K562 (cell line): ENCODE results near the gene SLC37A3. TPM values are rescaled to one million over a fixed set of nuclear protein-coding genes. Genes with fewer than 3 reads are reported as not detected.

ENCODE experiments used
- BACH1 ChIP-seq: fragments of 200-800 bp; sonication (Bioruptor generic); IDR thresholded peaks from 2 replicates; pipeline ENCODE4 v1.6.1; 2016; ENCODE audit warnings: missing genetic modification characterization, missing compliant biosample characterization
- BCL6 ChIP-seq: fragments of 250-450 bp; sonication (Bioruptor Pico); IDR thresholded peaks from 2 replicates; pipeline ENCODE4 v1.4.0; 2020
- CBX3 ChIP-seq, 2 experiments: IDR thresholded peaks; 1 replicate in 1 of 2; 2 replicates in 1 of 2; pipeline ENCODE4 v1.6.1; 2012; ENCODE audit warnings: inconsistent platforms in 2 of 2, low read length in 2 of 2, borderline replicate concordance in 1 of 2, control low read depth in 1 of 2
- CREB3L1 ChIP-seq: fragments of 450-650 bp; IDR thresholded peaks from 2 replicates; pipeline ENCODE4 v1.6.1; 2014; ENCODE audit warnings: low read depth, mild to moderate bottlenecking, moderate library complexity, borderline replicate concordance
- ELK3 ChIP-seq: fragments of 450-650 bp; formaldehyde crosslinking; IDR thresholded peaks from 2 replicates; pipeline ENCODE4 v1.4.0; 2020; ENCODE audit warnings: mild to moderate bottlenecking
- ERF ChIP-seq: fragments of 450-650 bp; formaldehyde crosslinking; IDR thresholded peaks from 2 replicates; pipeline ENCODE4 v1.4.0; 2020; ENCODE audit warnings: mild to moderate bottlenecking, mixed read lengths
- HNRNPK ChIP-seq: fragments of 200-400 bp; formaldehyde crosslinking; IDR thresholded peaks from one replicate; pipeline ENCODE4 v1.6.1; 2018; ENCODE audit warnings: mild to moderate bottlenecking, low read depth, low read length; ENCODE audit not compliant: poor library complexity, severe bottlenecking
- KAT7 ChIP-seq: sonication (generic); formaldehyde crosslinking; IDR thresholded peaks from 2 replicates; pipeline ENCODE4 v1.8.0; 2022; ENCODE audit warnings: missing genetic modification reagents, mild to moderate bottlenecking, borderline replicate concordance
- NCOA4 ChIP-seq: fragments of 450-650 bp; IDR thresholded peaks from 2 replicates; pipeline ENCODE4 v1.6.1; 2018; ENCODE audit warnings: mild to moderate bottlenecking; ENCODE audit not compliant: partially characterized antibody
- NCOR1 ChIP-seq: fragments of 450-650 bp; IDR thresholded peaks from 2 replicates; pipeline ENCODE4 v1.6.1; 2016; ENCODE audit warnings: mild to moderate bottlenecking, moderate library complexity
- PREB ChIP-seq: sonication (generic); formaldehyde crosslinking; IDR thresholded peaks from 2 replicates; pipeline ENCODE4 v1.8.1; 2023; ENCODE audit warnings: mild to moderate bottlenecking, missing genetic modification reagents
- RAD51 ChIP-seq: fragments of 450-650 bp; IDR thresholded peaks from 2 replicates; pipeline ENCODE4 v1.7.1; 2016; ENCODE audit warnings: low read depth, mild to moderate bottlenecking, borderline replicate concordance
- RCOR1 ChIP-seq, 2 experiments: IDR thresholded peaks; 2 replicates each; pipeline ENCODE4 v1.6.1; 2012; ENCODE audit warnings: low read depth in 2 of 2, low read length in 2 of 2, borderline replicate concordance in 1 of 2, improper control_type of control experiment in 1 of 2
- SFPQ ChIP-seq: fragments of 200-400 bp; formaldehyde crosslinking; IDR thresholded peaks from 2 replicates; pipeline ENCODE4 v1.6.1; 2017; ENCODE audit warnings: mild to moderate bottlenecking, low read depth, low read length, moderate library complexity
- TAL1 ChIP-seq: fragments of 450-650 bp; IDR thresholded peaks from 2 replicates; pipeline ENCODE4 v1.6.1; 2016; ENCODE audit warnings: mild to moderate bottlenecking
- TCF7 ChIP-seq: sonication (generic); IDR thresholded peaks from 2 replicates; pipeline ENCODE4 v1.6.1; 2016; ENCODE audit warnings: antibody characterized with exemption, borderline replicate concordance
- TRIM28 ChIP-seq: fragments of 450-650 bp; IDR thresholded peaks from 2 replicates; pipeline ENCODE4 v1.6.1; 2017
- ZNF449 ChIP-seq: fragments of 250-450 bp; sonication (Bioruptor Pico); IDR thresholded peaks from 2 replicates; pipeline ENCODE4 v1.8.0; 2022; ENCODE audit warnings: moderate library complexity, mild to moderate bottlenecking, inconsistent platforms
- ZNF717 ChIP-seq: fragments of 250-450 bp; sonication (Bioruptor Pico); IDR thresholded peaks from 2 replicates; pipeline ENCODE4 v1.5.0; 2021
- ZSCAN32 ChIP-seq: fragments of 450-650 bp; formaldehyde crosslinking; IDR thresholded peaks from 2 replicates; pipeline ENCODE4 v1.4.0; 2020; ENCODE audit warnings: mild to moderate bottlenecking, moderate library complexity
- polyA plus RNA-seq, 8 experiments: library from polyadenylated mRNA; depleted of rRNA in 4 of 8; stranded (reverse) in 5 of 8; unstranded in 3 of 8; fragments of >200 nt; fragmentation: Nextera tagmentation in 2 of 8; fragmentation: Illumina TruSeq in 1 of 8; extraction: Ambion mirVana in 2 of 8; extraction: Trizol in 1 of 8; gene quantifications; 2 replicates each; pipeline versions ENCODE4 v1.2.1 to v1.2.3, GENCODE V29; 2011 to 2014; ENCODE audit warnings: inconsistent platforms in 1 of 8, missing spikeins in 1 of 8
- total RNA-seq, 7 experiments: library from RNA; depleted of rRNA in 6 of 7; stranded (reverse); fragments of >200 nt in 6 of 7; fragmentation: Illumina TruSeq in 2 of 7; extraction: Trizol in 2 of 7; gene quantifications; 2 replicates each; pipeline versions ENCODE4 v1.2.1 to v1.2.3, GENCODE V29; 2011 to 2021; ENCODE audit warnings: low replicate concordance in 1 of 7

SLC37A3 gene
- total and polyA plus RNA-seq, 9 of the 15 experiments (the other 6 are each of a cell fraction or from before 2014, with no cell fraction given): 11.7 to 59.1 (median 26.8) TPM

GRCh38 chr7:140397784-140398750, at the start of gene SLC37A3 (continued):
- TF ChIP-seq HNRNPK (peak; percentile 58), RAD51 (peak; percentile 97), KAT7 (CRISPR knock-in tag) (peak; percentile 97), ELK3 (CRISPR knock-in tag) (no peak), SFPQ (no peak), TRIM28 (no peak), TCF7 (no peak; the same call in 1 of the 2 replicates), RCOR1 (IDR thresholded peaks at IDR 0.05; ENCODE audit: borderline replicate concordance in 1 of 2, low read depth in 2 of 2, low read length in 2 of 2) (peak in 1 of 2 experiments; percentile 75; a peak in 2 of 4 replicates), PREB (CRISPR knock-in tag) (no peak), BCL6 (CRISPR knock-in tag) (no peak), ERF (no peak), BACH1 (tag) (no peak), NCOR1 (no peak; the same call in 1 of the 2 replicates), TAL1 (no peak), CREB3L1 (peak; percentile 92), CBX3 (IDR thresholded peaks at IDR 0.05; ENCODE audit: borderline replicate concordance in 1 of 2, low read length in 2 of 2) (peak in 1 of 2 experiments; percentile 84; a peak in 1 of 3 replicates), ZSCAN32 (no peak), NCOA4 (peak; percentile 5), ZNF717 (CRISPR knock-in tag) (no peak), ZNF449 (no peak)
